Measurements from ENCODE around the gene CDH2.

CDH2 gene

DNA sequence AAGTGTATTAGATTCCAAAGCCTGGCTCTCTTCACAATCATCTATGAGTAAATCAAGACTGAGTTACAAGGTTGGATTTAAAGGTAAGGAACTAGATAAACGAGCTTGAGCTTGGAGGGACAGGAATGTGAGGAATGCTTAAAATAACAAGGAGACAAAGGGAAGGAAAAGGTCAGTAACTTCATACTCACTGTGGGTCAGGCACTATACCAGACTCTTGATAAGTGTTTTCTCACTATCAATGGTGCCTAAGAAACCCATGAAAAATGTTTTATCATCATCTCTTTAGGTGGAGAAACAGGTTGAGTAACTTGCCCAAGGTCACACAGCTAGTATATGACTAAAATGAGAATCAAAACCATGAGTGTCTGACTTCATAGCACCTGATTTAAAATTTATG lies 212.1 kb downstream of the CDH2 start:
- no peak for DNase-seq (ENCODE audit: low read depth)
- H3K4me3 ChIP-seq (ENCODE audit: control insufficient read depth, low read depth, low read length), result no peak overlapping the region
- TF ChIP-seq, protein P1, sequence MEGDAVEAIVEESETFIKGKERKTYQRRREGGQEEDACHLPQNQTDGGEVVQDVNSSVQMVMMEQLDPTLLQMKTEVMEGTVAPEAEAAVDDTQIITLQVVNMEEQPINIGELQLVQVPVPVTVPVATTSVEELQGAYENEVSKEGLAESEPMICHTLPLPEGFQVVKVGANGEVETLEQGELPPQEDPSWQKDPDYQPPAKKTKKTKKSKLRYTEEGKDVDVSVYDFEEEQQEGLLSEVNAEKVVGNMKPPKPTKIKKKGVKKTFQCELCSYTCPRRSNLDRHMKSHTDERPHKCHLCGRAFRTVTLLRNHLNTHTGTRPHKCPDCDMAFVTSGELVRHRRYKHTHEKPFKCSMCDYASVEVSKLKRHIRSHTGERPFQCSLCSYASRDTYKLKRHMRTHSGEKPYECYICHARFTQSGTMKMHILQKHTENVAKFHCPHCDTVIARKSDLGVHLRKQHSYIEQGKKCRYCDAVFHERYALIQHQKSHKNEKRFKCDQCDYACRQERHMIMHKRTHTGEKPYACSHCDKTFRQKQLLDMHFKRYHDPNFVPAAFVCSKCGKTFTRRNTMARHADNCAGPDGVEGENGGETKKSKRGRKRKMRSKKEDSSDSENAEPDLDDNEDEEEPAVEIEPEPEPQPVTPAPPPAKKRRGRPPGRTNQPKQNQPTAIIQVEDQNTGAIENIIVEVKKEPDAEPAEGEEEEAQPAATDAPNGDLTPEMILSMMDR (IDR thresholded peaks at IDR 0.05; ENCODE audit: control insufficient read depth, insufficient read depth, low read depth, low read length, missing control alignments), result no peak

DNA sequence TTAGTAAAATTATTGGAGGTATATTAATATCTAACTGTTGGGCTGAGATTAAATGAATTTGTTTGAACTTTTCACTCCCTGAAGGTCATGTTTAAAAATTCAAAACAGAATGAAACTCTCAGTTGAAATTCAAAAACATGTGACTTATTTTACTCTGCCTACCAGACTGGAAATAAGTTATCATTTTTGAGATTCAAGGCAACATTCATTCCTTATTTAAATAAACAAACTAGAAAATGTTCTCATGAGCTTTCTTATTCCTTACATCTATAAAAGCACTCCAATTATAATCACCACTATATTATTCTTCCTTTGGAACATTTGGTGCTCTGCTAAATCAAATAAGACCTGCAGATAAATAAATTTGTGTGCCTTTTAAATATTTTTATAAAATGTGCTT lies 217.8 kb downstream of the CDH2 start:
- TF ChIP-seq, protein P1 (IDR thresholded peaks at IDR 0.05; ENCODE audit: control insufficient read depth, insufficient read depth, low read depth, low read length, missing control alignments), result no peak
- no peak overlapping the region for H3K4me3 ChIP-seq (ENCODE audit: control insufficient read depth, low read depth, low read length)
- no peak for DNase-seq (ENCODE audit: low read depth)

DNA sequence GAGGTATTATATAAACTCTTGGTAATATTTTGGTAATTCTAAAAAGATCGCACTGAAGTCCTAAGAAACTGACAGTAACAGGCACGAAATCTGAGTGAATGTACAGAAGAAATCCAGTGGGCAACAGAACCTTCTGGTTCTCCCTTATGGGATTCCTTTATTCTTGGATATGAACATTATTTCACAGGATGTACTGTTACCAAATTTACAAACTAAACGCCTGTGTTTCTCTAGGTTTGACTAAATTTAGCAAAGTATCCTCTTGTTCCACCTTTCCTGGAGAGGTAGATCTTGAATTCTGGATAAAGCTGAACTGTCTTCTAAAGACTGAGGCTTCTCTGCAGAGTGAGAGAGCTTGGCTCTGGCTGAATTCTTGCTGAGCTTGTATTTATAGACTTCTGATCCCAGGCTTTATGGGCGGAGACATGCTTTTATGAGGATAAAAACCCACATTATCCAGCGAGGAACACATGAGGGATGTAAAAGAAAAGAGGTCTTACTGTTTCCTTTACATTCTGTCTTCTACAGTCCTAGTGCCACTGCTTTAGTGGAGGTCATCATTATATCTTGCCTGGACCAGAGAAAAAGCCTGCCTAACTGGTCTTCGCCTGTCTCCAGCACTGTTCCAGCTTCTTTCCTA lies 220.8 kb downstream of the CDH2 start:
- DNase-seq (ENCODE audit: low read depth), result no peak
- TF ChIP-seq, protein P1 (IDR thresholded peaks at IDR 0.05; ENCODE audit: control insufficient read depth, insufficient read depth, low read depth, low read length, missing control alignments), result no peak
- H3K4me3 ChIP-seq (ENCODE audit: control insufficient read depth, low read depth, low read length), result no peak overlapping the region

DNA sequence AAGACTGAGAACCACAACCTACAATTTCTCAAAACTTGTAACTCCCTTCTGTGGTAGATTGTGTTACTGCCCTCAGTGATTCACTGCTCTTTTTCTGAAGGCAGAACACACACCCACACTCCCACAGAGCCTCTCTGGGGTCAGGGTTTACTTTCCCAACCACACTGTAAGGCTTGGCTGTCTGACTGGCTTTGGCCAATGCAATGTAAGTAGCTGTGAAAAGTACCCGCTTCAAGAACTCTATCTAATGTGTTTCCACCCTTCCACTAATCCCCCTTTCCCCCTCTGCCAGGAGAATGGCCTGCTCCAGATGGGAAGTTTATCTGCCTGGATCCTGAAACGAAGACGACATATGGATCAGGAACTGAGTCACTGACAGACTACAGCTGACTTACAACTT lies 222.7 kb downstream of the CDH2 start:
- TF ChIP-seq, protein P1 (IDR thresholded peaks at IDR 0.05; ENCODE audit: control insufficient read depth, insufficient read depth, low read depth, low read length, missing control alignments), result no peak
- DNase-seq (ENCODE audit: low read depth), result peak; percentile 44
- H3K4me3 ChIP-seq (ENCODE audit: control insufficient read depth, low read depth, low read length), result no peak overlapping the region

DNA sequence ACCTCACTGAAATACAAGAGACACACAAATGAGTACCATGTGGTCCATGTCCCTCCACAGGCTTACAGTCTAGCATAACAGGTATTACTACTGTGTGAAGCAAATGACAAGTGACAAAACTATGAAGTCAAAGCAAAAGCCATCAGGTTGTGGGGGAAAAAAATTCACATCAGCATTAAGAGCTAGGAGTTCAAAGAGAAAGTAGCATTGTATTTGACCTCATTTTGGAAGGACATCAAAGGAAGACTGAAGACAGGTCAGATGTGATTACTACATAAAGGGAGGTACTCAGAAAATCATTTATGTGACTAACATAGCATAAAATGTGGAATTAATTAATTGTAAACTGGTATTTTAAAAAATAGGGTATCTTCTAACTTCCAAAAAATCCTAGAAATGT lies 224.2 kb downstream of the CDH2 start:
- no peak for DNase-seq (ENCODE audit: low read depth)
- TF ChIP-seq, protein P1 (IDR thresholded peaks at IDR 0.05; ENCODE audit: control insufficient read depth, insufficient read depth, low read depth, low read length, missing control alignments), result no peak
- H3K4me3 ChIP-seq (ENCODE audit: control insufficient read depth, low read depth, low read length), result no peak overlapping the region

DNA sequence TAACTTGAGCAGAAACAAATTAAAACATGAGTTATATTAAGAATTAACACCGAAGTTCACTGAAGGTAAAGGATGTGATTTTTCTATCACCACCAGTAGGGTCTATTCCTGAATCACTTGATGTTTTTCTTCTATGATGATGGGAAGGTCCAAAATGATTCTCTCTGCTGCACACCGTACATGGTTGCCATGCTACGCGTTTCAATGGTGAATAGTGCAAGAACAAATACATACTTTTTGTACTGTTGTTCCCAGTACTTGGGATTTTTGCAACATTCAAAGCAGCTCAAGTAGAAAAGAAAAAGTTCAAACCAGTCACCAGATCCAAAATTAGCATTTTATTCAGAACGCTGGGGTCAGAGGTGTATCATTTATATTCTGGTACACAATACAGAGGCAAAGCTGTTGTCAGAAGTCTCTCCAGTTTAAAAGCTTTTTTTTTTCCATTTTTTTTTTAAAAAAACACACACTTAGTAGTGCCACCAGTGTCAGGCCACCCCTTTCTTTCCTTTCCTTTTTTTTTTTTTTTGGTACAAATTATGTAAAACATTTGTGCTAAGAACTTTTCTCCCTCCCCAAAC lies 226.2 kb downstream of the CDH2 start:
- no peak overlapping the region for H3K4me3 ChIP-seq (ENCODE audit: control insufficient read depth, low read depth, low read length)
- no peak for DNase-seq (ENCODE audit: low read depth)
- TF ChIP-seq, protein P1 (IDR thresholded peaks at IDR 0.05; ENCODE audit: control insufficient read depth, insufficient read depth, low read depth, low read length, missing control alignments), result no peak
